CD4-positive, alpha-beta memory T cell (primary cell): ENCODE results near the gene ANGPTL3. TPM values are rescaled to one million over a fixed set of nuclear protein-coding genes. Genes with fewer than 3 reads are reported as not detected.
"Not testable (repeated sequence)": the region's sequence is repeated elsewhere in the genome, so short reads cannot be mapped to it uniquely, and the experiment has no call there.

ENCODE experiments used
- CTCF ChIA-PET: fragments of 350-600 bp; sonication (Branson Sonifier 250); formaldehyde crosslinking; loops from one replicate; lab custom pipeline; 2021; ENCODE audit warnings: inconsistent platforms; ENCODE audit not compliant: partially characterized antibody; lab: Charles Lee
- POLR2A ChIA-PET: fragments of 350-600 bp; sonication (Branson Sonifier 250); formaldehyde crosslinking; loops from one replicate; lab custom pipeline; 2021; ENCODE audit not compliant: partially characterized antibody; lab: Charles Lee
- DNase-seq, 5 donors: peaks; one replicate each; pipeline versions ENCODE4 v3.0.0 to v3.0.0-alpha.2; 2020 to 2022; ENCODE audit warnings: mixed read lengths in 1 of 5
- H3K27ac ChIP-seq: one replicate; pipeline ENCODE4 v1.7.0; 2013; ENCODE audit warnings: low read depth, low read length
- H3K27me3 ChIP-seq: 2 replicates; pipeline ENCODE4 v1.7.0; 2013; ENCODE audit warnings: mild to moderate bottlenecking, low read length, moderate library complexity; ENCODE audit not compliant: insufficient read depth
- H3K36me3 ChIP-seq: 2 replicates; pipeline ENCODE4 v1.7.0; 2013; ENCODE audit warnings: mild to moderate bottlenecking, low read length, moderate library complexity; ENCODE audit not compliant: insufficient read depth
- H3K4me1 ChIP-seq: 2 replicates; pipeline ENCODE4 v1.7.0; 2013; ENCODE audit warnings: mild to moderate bottlenecking, low read length, moderate library complexity; ENCODE audit not compliant: insufficient read depth
- H3K4me3 ChIP-seq, 2 donors: one replicate each; pipeline ENCODE4 v1.7.0; 2013; ENCODE audit warnings: low read length in 2 of 2, mild to moderate bottlenecking in 1 of 2
- H3K9me3 ChIP-seq, 2 donors: one replicate each; pipeline ENCODE4 v1.7.0; 2013; ENCODE audit warnings: low read length in 2 of 2, control low read depth in 1 of 2; ENCODE audit not compliant: control insufficient read depth in 1 of 2
- H3K27ac Mint-ChIP-seq, 7 donors: one replicate each; pipeline ENCODE4 v1.8.0; 2020 to 2021; ENCODE audit warnings: mixed read lengths in 7 of 7, mild to moderate bottlenecking in 6 of 7, inconsistent platforms in 3 of 7, moderate library complexity in 3 of 7
- H3K27me3 Mint-ChIP-seq, 2 donors: one replicate each; pipeline ENCODE4 v1.8.0; 2020 to 2021; ENCODE audit warnings: mixed read lengths in 2 of 2
- H3K36me3 Mint-ChIP-seq, 2 donors: one replicate each; pipeline ENCODE4 v1.8.0; 2020 to 2021; ENCODE audit warnings: mixed read lengths in 2 of 2, inconsistent platforms in 1 of 2, mild to moderate bottlenecking in 1 of 2
- H3K4me1 Mint-ChIP-seq, 4 donors: one replicate each; pipeline ENCODE4 v1.8.0; 2020 to 2021; ENCODE audit warnings: mixed read lengths in 4 of 4, mild to moderate bottlenecking in 1 of 4
- H3K4me3 Mint-ChIP-seq, 8 donors: one replicate each; pipeline ENCODE4 v1.8.0; 2020 to 2021; ENCODE audit warnings: mixed read lengths in 8 of 8, mild to moderate bottlenecking in 7 of 8, moderate library complexity in 6 of 8, inconsistent platforms in 3 of 8
- H3K9me3 Mint-ChIP-seq, 8 donors: one replicate each; pipeline ENCODE4 v1.8.0; 2020 to 2021; ENCODE audit warnings: mixed read lengths in 8 of 8, mild to moderate bottlenecking in 5 of 8, inconsistent platforms in 3 of 8, moderate library complexity in 1 of 8
- intact Hi-C: fragments of 100-400 bp; cut with micrococcal nuclease; formaldehyde crosslinking; loops from one replicate; pipeline ENCODE4 v1.15.1; 2023
- polyA plus RNA-seq, 2 donors: library from polyadenylated mRNA; unstranded; fragments of 300-500 nt; fragmentation: Illumina TruSeq; gene quantifications; one replicate each; pipeline ENCODE4 v1.2.3, GENCODE V29; 2021
- total RNA-seq, 2 experiments: library from RNA; stranded (reverse); gene quantifications; one replicate each; pipeline ENCODE4 v1.2.3, GENCODE V29; 2021

ANGPTL3 gene
- total and polyA plus RNA-seq, 4 experiments from 2014 or later: not detected

DNA sequence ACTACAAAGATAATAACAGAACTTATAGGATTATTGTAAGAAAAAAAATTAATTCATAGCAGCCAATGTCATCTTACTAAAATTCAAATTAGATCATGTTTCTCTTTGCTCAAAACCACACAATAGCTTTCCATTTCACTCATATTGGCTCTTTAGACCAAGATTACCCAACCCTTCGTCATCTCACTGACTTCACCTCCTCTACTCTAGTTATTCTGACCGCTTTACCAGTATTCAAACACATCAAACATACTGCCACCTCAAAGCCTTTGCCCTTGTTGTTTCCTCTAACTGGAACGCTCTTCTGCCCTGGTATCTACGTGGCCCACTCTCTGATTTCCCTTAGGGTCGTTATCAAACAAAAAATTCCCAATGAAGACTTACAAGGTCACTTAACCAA is 1.7 kb downstream of the ANGPTL3 start:
- H3K4me3 Mint-ChIP-seq: no peak overlapping the region

DNA sequence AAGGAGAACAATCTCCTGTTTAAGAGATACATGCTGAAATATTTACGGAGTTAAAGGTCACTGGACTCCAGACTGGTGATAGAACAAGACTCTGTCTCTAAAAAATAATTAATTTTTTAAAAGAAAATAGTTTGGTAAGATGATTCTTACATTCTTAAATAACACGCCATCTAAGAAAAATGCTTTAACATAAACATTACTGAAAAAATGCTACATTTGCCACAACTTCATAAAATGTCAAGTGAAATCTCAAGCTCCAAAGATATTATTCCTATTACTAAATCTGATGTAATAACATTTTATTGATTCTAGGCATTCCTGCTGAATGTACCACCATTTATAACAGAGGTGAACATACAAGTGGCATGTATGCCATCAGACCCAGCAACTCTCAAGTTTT is 4.1 kb downstream of the ANGPTL3 start:
- Mint-ChIP-seq H3K9me3 (no peaks in the 10 kb centered on the region), H3K4me1 (no peaks in the 10 kb centered on the region), H3K36me3 (peaks cover 0 to 2% of the 10 kb centered on the region in 2 donors), H3K27ac (no peak overlapping the region), H3K27me3 (no peaks in the 10 kb centered on the region), H3K4me3 (no peak overlapping the region)
- Histone ChIP-seq H3K4me3 (no peak overlapping the region), H3K4me1 (no peaks in the 10 kb centered on the region), H3K27ac (no peak overlapping the region), H3K36me3 (no peaks in the 10 kb centered on the region), H3K27me3 (no peaks in the 10 kb centered on the region), H3K9me3 (no peaks in the 10 kb centered on the region)
- CTCF ChIA-PET: no interaction called here
- intact Hi-C loops: no loop called here
- POLR2A ChIA-PET: no interaction called here
- no peak for DNase-seq

More for the DNA sequence above, 1.7 kb downstream of the ANGPTL3 start:
- Histone ChIP-seq H3K9me3 (no peaks in the 10 kb centered on the region), H3K27ac (no peak overlapping the region), H3K4me1 (no peaks in the 10 kb centered on the region), H3K36me3 (no peaks in the 10 kb centered on the region), H3K4me3 (no peak overlapping the region), H3K27me3 (no peaks in the 10 kb centered on the region)
- H3K36me3 Mint-ChIP-seq: no peaks in the 10 kb centered on the region
- CTCF ChIA-PET: no interaction called here
- H3K4me1 Mint-ChIP-seq: no peaks in the 10 kb centered on the region
- no peak for DNase-seq
- no peak overlapping the region for H3K27ac Mint-ChIP-seq
- H3K9me3 Mint-ChIP-seq: no peaks in the 10 kb centered on the region
- intact Hi-C loops: no loop called here
- no peaks in the 10 kb centered on the region for H3K27me3 Mint-ChIP-seq
- POLR2A ChIA-PET: no interaction called here

DNA sequence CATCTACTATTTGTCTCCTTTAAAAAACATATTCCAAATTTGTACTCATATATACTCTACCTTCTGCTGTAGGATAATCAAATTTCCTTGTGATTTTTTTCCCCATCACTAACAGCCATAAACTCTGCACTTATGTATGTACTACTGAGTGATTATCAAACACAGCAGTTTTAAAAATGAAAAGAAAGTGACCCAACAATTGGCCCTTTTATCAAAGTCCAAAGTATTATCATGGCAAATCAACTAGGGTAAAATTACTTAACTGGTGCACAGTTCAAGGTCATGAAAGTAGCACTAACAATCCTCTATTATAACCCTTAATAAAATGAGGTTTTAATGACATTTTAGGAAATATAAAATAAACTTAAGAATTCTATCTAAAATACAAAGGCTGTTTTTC is 11.6 kb downstream of the ANGPTL3 start:
- CTCF ChIA-PET: no interaction called here

DNA sequence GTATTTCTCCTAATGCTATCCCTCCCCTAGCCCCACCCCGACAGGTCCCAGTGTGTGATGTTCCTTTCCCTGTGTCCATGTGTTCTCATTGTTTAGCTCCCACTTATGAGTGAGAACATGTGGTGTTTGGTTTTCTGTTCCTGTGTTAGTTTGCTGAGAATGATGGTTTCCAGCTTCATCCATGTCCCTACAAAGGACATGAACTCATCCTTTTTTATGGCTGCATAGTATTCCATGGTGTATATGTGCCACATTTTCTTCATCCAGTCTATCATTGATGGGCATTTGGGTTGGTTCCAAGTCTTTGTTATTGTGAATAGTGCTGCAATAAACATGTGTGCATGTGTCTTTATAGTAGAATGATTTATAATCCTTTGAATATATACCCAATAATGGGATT is 13.3 kb downstream of the ANGPTL3 start:
- H3K27ac Mint-ChIP-seq, H3K36me3 ChIP-seq, H3K27ac ChIP-seq, H3K9me3 Mint-ChIP-seq, H3K9me3 ChIP-seq, H3K4me3 ChIP-seq, H3K4me1 ChIP-seq, H3K27me3 ChIP-seq, CTCF ChIA-PET, POLR2A ChIA-PET, intact Hi-C loops, H3K4me1 Mint-ChIP-seq, DNase-seq, H3K27me3 Mint-ChIP-seq, H3K4me3 Mint-ChIP-seq: not testable (repeated sequence)
- peaks cover 8 to 14% of the 10 kb centered on the region in 2 donors for H3K36me3 Mint-ChIP-seq

More for the DNA sequence above, 11.6 kb downstream of the ANGPTL3 start:
- DNase-seq: no peak
- H3K9me3 ChIP-seq: no peaks in the 10 kb centered on the region
- no peak overlapping the region for H3K27ac Mint-ChIP-seq
- H3K27me3 ChIP-seq: no peaks in the 10 kb centered on the region
- H3K4me3 ChIP-seq: no peak overlapping the region
- intact Hi-C loops: no loop called here
- peaks cover 8 to 17% of the 10 kb centered on the region in 2 donors for H3K36me3 Mint-ChIP-seq
- no peaks in the 10 kb centered on the region for H3K4me1 Mint-ChIP-seq
- H3K27me3 Mint-ChIP-seq: no peaks in the 10 kb centered on the region
- H3K36me3 ChIP-seq: no peaks in the 10 kb centered on the region
- POLR2A ChIA-PET: no interaction called here
- no peaks in the 10 kb centered on the region for H3K4me1 ChIP-seq
- no peak overlapping the region for H3K4me3 Mint-ChIP-seq
- no peak overlapping the region for H3K27ac ChIP-seq
- H3K9me3 Mint-ChIP-seq: no peaks in the 10 kb centered on the region

DNA sequence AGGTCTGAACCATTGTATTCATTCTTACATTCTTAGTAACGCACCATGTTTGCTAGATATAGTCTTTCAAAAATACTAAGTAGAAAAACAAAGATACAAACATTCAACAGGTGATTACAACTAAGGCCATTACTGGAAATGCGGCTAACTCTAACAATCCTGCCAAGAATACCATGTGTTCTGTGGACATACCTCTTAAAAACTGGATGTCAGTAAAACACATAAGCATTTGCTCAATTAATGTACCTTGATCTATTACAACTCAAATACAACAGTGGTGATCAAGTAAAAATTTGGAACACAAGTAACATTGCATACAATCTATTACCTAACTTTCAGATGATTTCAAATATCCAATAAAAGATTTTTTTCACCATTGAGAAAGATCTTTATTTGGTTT is 15.4 kb downstream of the ANGPTL3 start:
- Histone ChIP-seq H3K4me3 (no peak overlapping the region), H3K27ac (no peak overlapping the region), H3K27me3 (no peaks in the 10 kb centered on the region), H3K4me1 (no peaks in the 10 kb centered on the region), H3K36me3 (no peaks in the 10 kb centered on the region), H3K9me3 (no peaks in the 10 kb centered on the region)
- Mint-ChIP-seq H3K36me3 (peaks cover 13 to 24% of the 10 kb centered on the region in 2 donors), H3K9me3 (no peaks in the 10 kb centered on the region), H3K27me3 (no peaks in the 10 kb centered on the region), H3K4me3 (no peak overlapping the region), H3K4me1 (no peaks in the 10 kb centered on the region), H3K27ac (no peak overlapping the region)
- intact Hi-C loops: no loop called here
- DNase-seq: no peak
- CTCF ChIA-PET: no interaction called here
- POLR2A ChIA-PET: no interaction called here

DNA sequence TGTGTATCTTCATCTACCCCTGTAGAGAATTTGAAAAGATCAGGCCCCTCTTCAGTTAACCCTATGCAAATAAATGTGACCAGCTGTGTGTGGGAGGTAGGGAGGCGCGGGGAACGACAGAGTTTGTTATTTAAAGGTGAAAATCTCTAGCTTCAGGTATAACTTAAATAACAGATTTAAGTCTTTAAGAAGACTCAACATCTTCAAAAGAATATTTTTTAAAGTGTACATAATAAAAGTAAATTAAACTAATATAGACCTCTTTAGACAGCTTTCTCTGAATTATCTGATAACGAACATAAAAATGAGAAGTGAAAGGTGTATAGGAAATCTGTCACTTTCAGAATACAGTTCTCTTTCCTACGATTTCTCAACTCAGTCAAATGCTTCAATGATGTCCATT is 16.0 kb downstream of the ANGPTL3 start:
- Mint-ChIP-seq H3K27ac (peak overlapping the region in 1 of 7 donors; percentile 31), H3K4me3 (no peak overlapping the region), H3K4me1 (no peaks in the 10 kb centered on the region), H3K36me3 (peaks cover 18 to 26% of the 10 kb centered on the region in 2 donors), H3K27me3 (no peaks in the 10 kb centered on the region), H3K9me3 (no peaks in the 10 kb centered on the region)
- DNase-seq: no peak
- intact Hi-C loops: no loop called here
- no peaks in the 10 kb centered on the region for H3K36me3 ChIP-seq
- no peak overlapping the region for H3K4me3 ChIP-seq
- H3K4me1 ChIP-seq: no peaks in the 10 kb centered on the region
- H3K27ac ChIP-seq: no peak overlapping the region
- H3K27me3 ChIP-seq: no peaks in the 10 kb centered on the region
- no peaks in the 10 kb centered on the region for H3K9me3 ChIP-seq
- ChIA-PET POLR2A (no interaction called here), CTCF (no interaction called here)

DNA sequence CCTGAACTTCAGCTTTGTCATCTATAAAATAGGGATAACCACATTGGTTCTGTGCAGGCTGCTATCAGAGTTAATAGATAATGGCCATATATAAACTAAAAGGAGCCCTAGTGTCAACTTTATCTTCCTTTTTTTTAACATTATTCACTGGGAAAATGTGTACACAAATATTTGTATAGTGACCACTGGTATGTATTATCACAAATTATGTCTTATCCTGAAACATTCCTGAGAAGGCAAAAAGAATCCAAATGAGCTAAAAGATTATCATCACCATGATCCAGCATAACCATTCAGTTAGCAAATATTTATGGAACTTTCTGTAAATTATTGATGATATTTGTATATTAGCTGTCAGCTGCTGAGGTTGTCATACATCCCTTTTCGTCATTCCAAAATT is 16.6 kb downstream of the ANGPTL3 start:
- Mint-ChIP-seq H3K4me3 (no peak overlapping the region), H3K27me3 (no peaks in the 10 kb centered on the region), H3K27ac (no peak overlapping the region), H3K36me3 (peaks cover 22 to 26% of the 10 kb centered on the region in 2 donors), H3K4me1 (no peaks in the 10 kb centered on the region), H3K9me3 (no peaks in the 10 kb centered on the region)
- no peaks in the 10 kb centered on the region for H3K4me1 ChIP-seq
- ChIA-PET CTCF (interaction anchor here (1.0 kb wide), 1 partner anchor 133 kb away, joined by 3 read pairs; no protein-coding TSS in a partner anchor), POLR2A (no interaction called here)
- intact Hi-C loops: no loop called here
- H3K36me3 ChIP-seq: no peaks in the 10 kb centered on the region
- no peaks in the 10 kb centered on the region for H3K9me3 ChIP-seq
- H3K27me3 ChIP-seq: no peaks in the 10 kb centered on the region
- H3K27ac ChIP-seq: no peak overlapping the region
- DNase-seq: no peak
- H3K4me3 ChIP-seq: no peak overlapping the region

DNA sequence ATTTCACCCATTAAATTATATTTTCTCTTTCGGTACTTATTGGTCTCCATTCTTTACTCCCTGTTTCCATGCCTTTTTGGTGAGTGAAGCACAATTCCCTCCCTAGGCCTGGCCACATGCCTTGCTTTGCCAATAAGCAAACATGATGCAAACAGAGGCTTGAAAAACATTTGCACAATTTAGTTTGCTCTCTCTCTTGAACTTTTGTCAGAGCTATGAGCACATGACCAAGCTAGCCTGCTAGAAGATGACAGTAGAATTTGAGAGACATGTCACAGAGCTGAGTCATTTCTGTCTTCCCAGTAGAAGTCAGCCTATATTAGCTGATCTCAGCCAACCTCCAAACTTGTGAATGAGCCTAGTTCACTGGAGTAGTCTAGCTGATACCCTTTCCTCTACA is 24.6 kb downstream of the ANGPTL3 start:
- intact Hi-C loops: no loop called here
- Mint-ChIP-seq H3K4me1 (peaks cover 0 to 1% (median 0%) of the 10 kb centered on the region in 4 donors), H3K36me3 (peaks cover 26 to 30% of the 10 kb centered on the region in 2 donors), H3K27ac (no peak overlapping the region), H3K9me3 (no peaks in the 10 kb centered on the region), H3K27me3 (no peaks in the 10 kb centered on the region), H3K4me3 (no peak overlapping the region)
- DNase-seq: no peak
- Histone ChIP-seq H3K27ac (no peak overlapping the region), H3K27me3 (no peaks in the 10 kb centered on the region), H3K4me1 (no peaks in the 10 kb centered on the region), H3K4me3 (no peak overlapping the region), H3K9me3 (no peaks in the 10 kb centered on the region), H3K36me3 (no peaks in the 10 kb centered on the region)
- CTCF ChIA-PET: no interaction called here
- POLR2A ChIA-PET: no interaction called here
